GM23338 (cell line): ENCODE results near the gene ADAMTS14. TPM values are rescaled to one million over a fixed set of nuclear protein-coding genes. Genes with fewer than 3 reads are reported as not detected.

Experiments used
- ATAC-seq: fragments of 200-7000 bp; cut with Tn5 transposase; 3 replicates; pipeline ENCODE4 v1.9.1; 2020
- DNase-seq: peaks from one replicate; pipeline ENCODE4 v3.0.0-alpha.2; 2015; ENCODE audit warnings: low spot score
- H2AFZ ChIP-seq: fragments of 200-600 bp; sonication (generic); 2 replicates; pipeline ENCODE4 v1.8.0; 2016; ENCODE audit warnings: antibody characterized with exemption, mild to moderate bottlenecking, moderate library complexity
- H3F3A ChIP-seq: fragments of 200-600 bp; sonication (generic); replicated peaks from 2 replicates; pipeline ENCODE4 v1.8.0; 2017; ENCODE audit warnings: antibody characterized with exemption, mixed run types, low read depth
- H3K27ac ChIP-seq: fragments of 200-600 bp; sonication (generic); 2 replicates; pipeline ENCODE4 v1.6.1; 2016; ENCODE audit warnings: low read depth
- H3K27me3 ChIP-seq: fragments of 200-600 bp; sonication (generic); 2 replicates; pipeline ENCODE4 v1.8.0; 2016; ENCODE audit warnings: mild to moderate bottlenecking, mixed run types, moderate library complexity; ENCODE audit not compliant: insufficient read depth
- H3K36me3 ChIP-seq: fragments of 200-600 bp; sonication (generic); 2 replicates; pipeline ENCODE4 v1.8.0; 2016; ENCODE audit warnings: mild to moderate bottlenecking; ENCODE audit not compliant: insufficient read depth
- H3K4me1 ChIP-seq: fragments of 200-600 bp; sonication (generic); 2 replicates; pipeline ENCODE4 v1.8.0; 2016; ENCODE audit warnings: mild to moderate bottlenecking, moderate library complexity; ENCODE audit not compliant: insufficient read depth
- H3K4me2 ChIP-seq: fragments of 200-600 bp; sonication (generic); 2 replicates; pipeline ENCODE4 v1.7.1; 2017; ENCODE audit warnings: mixed run types
- H3K4me3 ChIP-seq: fragments of 200-600 bp; sonication (generic); 2 replicates; pipeline ENCODE4 v1.6.1; 2016; ENCODE audit warnings: mixed run types
- H3K79me2 ChIP-seq: fragments of 200-600 bp; sonication (generic); replicated peaks from 2 replicates; pipeline ENCODE4 v1.8.0; 2017; ENCODE audit warnings: mild to moderate bottlenecking; ENCODE audit not compliant: insufficient read depth
- H3K9me2 ChIP-seq: fragments of 200-600 bp; sonication (generic); 2 replicates; pipeline ENCODE4 v1.8.0; 2017; ENCODE audit not compliant: insufficient read depth
- H4K20me1 ChIP-seq: fragments of 200-600 bp; sonication (generic); replicated peaks from 2 replicates; pipeline ENCODE4 v1.8.0; 2017; ENCODE audit warnings: mild to moderate bottlenecking; ENCODE audit not compliant: insufficient read depth
- H3K27ac Mint-ChIP-seq: 2 replicates; pipeline ENCODE4 v1.8.0; 2020; ENCODE audit warnings: inconsistent platforms, mild to moderate bottlenecking, moderate library complexity, mixed read lengths
- H3K27me3 Mint-ChIP-seq: 3 replicates; pipeline ENCODE4 v1.8.0; 2022; ENCODE audit warnings: low read depth, mild to moderate bottlenecking, moderate library complexity, mixed read lengths, inconsistent platforms; ENCODE audit not compliant: insufficient read depth, poor library complexity
- H3K36me3 Mint-ChIP-seq: 3 replicates; pipeline ENCODE4 v1.8.0; 2021; ENCODE audit warnings: low read depth, mild to moderate bottlenecking, inconsistent platforms, moderate library complexity, mixed read lengths
- H3K4me1 Mint-ChIP-seq: 3 replicates; pipeline ENCODE4 v1.8.0; 2020; ENCODE audit warnings: mild to moderate bottlenecking, inconsistent platforms, mixed read lengths
- H3K4me3 Mint-ChIP-seq: 3 replicates; pipeline ENCODE4 v1.8.0; 2021; ENCODE audit warnings: moderate library complexity, mild to moderate bottlenecking, inconsistent platforms, mixed read lengths
- H3K9me3 Mint-ChIP-seq: 3 replicates; pipeline ENCODE4 v1.8.0; 2020; ENCODE audit warnings: moderate library complexity, mild to moderate bottlenecking, inconsistent platforms, mixed read lengths
- CREB1 ChIP-seq: fragments of 250-450 bp; sonication (Bioruptor Pico); IDR thresholded peaks from 2 replicates; pipeline ENCODE4 v1.5.0; 2020; ENCODE audit warnings: low read depth, mild to moderate bottlenecking, moderate library complexity
- CTCF ChIP-seq, 2 experiments: fragments of 200-600 bp in 1 of 2; sonication (generic) in 1 of 2; conservative IDR thresholded peaks; 2 replicates each; pipeline versions ENCODE4 v1.5.1 to v1.6.1; 2016 to 2017; ENCODE audit warnings: antibody characterized with exemption in 2 of 2, low read depth in 2 of 2, mild to moderate bottlenecking in 2 of 2, moderate library complexity in 1 of 2
- EZH2 ChIP-seq: fragments of 200-600 bp; sonication (generic); IDR thresholded peaks from one replicate; pipeline ENCODE4 v1.8.0; 2017; ENCODE audit warnings: antibody characterized with exemption, mild to moderate bottlenecking, low read depth; ENCODE audit not compliant: unreplicated experiment
- EZH2phosphoT487 ChIP-seq: fragments of 200-600 bp; sonication (generic); IDR thresholded peaks from one replicate; pipeline ENCODE4 v1.8.1; 2018; ENCODE audit warnings: antibody characterized with exemption; ENCODE audit not compliant: unreplicated experiment
- JUNB ChIP-seq: IDR thresholded peaks from one replicate; pipeline ENCODE4 v1.6.1; 2016; ENCODE audit warnings: antibody characterized with exemption; ENCODE audit not compliant: unreplicated experiment
- NANOG ChIP-seq: IDR thresholded peaks from 2 replicates; pipeline ENCODE4 v1.6.1; 2016; ENCODE audit warnings: antibody characterized with exemption, borderline replicate concordance
- POLR2AphosphoS5 ChIP-seq: IDR thresholded peaks from 2 replicates; pipeline ENCODE4 v1.6.1; 2016; ENCODE audit warnings: antibody characterized with exemption, low read depth
- REST ChIP-seq: IDR thresholded peaks from one replicate; pipeline ENCODE4 v1.6.1; 2018; ENCODE audit warnings: antibody characterized with exemption; ENCODE audit not compliant: unreplicated experiment
- STAT1 ChIP-seq: IDR thresholded peaks from one replicate; pipeline ENCODE4 v1.6.1; 2016; ENCODE audit warnings: antibody characterized with exemption; ENCODE audit not compliant: unreplicated experiment
- ZNF114 ChIP-seq: fragments of 250-450 bp; sonication (Bioruptor Pico); IDR thresholded peaks from 2 replicates; pipeline ENCODE4 v1.5.0; 2020; ENCODE audit warnings: mild to moderate bottlenecking, moderate library complexity
- ZNF331 ChIP-seq: fragments of 250-450 bp; sonication (Bioruptor Pico); IDR thresholded peaks from 2 replicates; pipeline ENCODE4 v1.5.0; 2020; ENCODE audit warnings: low read depth, mild to moderate bottlenecking, moderate library complexity
- ZNF462 ChIP-seq: fragments of 250-450 bp; sonication (Bioruptor Pico); IDR thresholded peaks from 2 replicates; pipeline ENCODE4 v1.5.0; 2020; ENCODE audit warnings: mild to moderate bottlenecking, moderate library complexity
- polyA plus RNA-seq: library from polyadenylated mRNA; unstranded; fragments of >200 nt; fragmentation: Nextera tagmentation; extraction: Ambion mirVana; gene quantifications from 2 replicates; pipeline ENCODE4 v1.2.1, GENCODE V29; 2016
- total RNA-seq: library from RNA; depleted of rRNA; stranded (reverse); fragments of >200 nt; shearing (Covaris generic); gene quantifications from 2 replicates; pipeline ENCODE4 v1.2.3, GENCODE V29; 2014
- TF ChIP-seq, protein P1 (sequence below): IDR thresholded peaks from 2 replicates; pipeline ENCODE4 v1.6.1; 2016; ENCODE audit warnings: antibody characterized with exemption

ADAMTS14 gene
- total and polyA plus RNA-seq, 2 experiments from 2014 or later: 1.9 to 2.1 TPM

DNA sequence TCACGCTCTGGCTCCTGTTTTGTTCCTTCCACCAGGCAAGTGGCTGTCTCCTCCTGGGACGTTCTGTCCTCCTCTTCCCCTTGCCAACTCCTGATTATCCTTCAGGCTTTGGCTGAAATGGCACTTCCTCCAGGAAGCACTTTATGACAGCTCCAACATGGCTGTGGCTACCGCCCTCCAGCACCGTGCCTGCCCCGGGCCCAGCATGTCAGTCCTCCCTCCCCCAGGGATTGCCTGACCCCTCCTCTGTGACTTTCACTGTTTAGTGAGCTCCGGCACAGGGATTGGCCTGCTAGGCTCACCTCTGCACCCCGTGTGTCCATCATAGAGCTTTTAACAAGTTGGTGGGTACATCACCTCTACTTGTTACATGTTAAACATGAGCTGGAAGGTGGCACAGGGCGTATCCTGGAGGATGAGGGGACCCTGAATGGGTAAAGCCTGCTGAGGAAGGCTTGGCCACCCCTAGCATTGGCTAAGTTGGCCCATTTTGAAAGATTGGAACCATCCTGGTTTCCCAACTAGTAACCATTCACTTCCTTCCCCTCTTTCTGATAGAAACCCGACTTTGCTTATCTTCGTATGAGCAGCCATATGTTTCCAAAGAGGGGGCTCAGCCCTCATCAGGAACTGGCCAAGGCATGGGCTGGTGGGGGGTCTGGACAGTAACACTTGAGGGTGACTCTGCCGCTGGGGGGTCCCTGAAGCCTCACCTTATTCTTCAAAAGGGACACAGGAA is 10.5 kb upstream of the ADAMTS14 start:
- Histone ChIP-seq H3K4me2 (no peak overlapping the region), H4K20me1 (no peaks in the 10 kb centered on the region), H3K9me2 (0 out of 2 replicates have a peak, but pooled peaks cover 4% of the 10 kb centered on the region), H3K79me2 (no peaks in the 10 kb centered on the region), H3K4me3 (no peak overlapping the region), H2AFZ (peak overlapping the region; percentile 97), H3K27ac (no peak overlapping the region), H3K4me1 (no peaks in the 10 kb centered on the region), H3K36me3 (no peaks in the 10 kb centered on the region), H3K27me3 (no peaks in the 10 kb centered on the region), H3F3A (no peaks in the 10 kb centered on the region)
- peaks cover 15% of the 10 kb centered on the region for H3K9me3 Mint-ChIP-seq
- H3K4me3 Mint-ChIP-seq: no peak overlapping the region
- H3K27ac Mint-ChIP-seq: no peak overlapping the region
- DNase-seq (no peak), ATAC-seq (peak; percentile 38; the same call in 2 of the 3 replicates)
- no peak for TF ChIP-seq JUNB
- TF ChIP-seq ZNF114 (CRISPR knock-in tag): no peak
- TF ChIP-seq STAT1: no peak
- TF ChIP-seq, protein P1, sequence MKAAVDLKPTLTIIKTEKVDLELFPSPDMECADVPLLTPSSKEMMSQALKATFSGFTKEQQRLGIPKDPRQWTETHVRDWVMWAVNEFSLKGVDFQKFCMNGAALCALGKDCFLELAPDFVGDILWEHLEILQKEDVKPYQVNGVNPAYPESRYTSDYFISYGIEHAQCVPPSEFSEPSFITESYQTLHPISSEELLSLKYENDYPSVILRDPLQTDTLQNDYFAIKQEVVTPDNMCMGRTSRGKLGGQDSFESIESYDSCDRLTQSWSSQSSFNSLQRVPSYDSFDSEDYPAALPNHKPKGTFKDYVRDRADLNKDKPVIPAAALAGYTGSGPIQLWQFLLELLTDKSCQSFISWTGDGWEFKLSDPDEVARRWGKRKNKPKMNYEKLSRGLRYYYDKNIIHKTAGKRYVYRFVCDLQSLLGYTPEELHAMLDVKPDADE: no peak
- no peak for TF ChIP-seq POLR2AphosphoS5
- TF ChIP-seq EZH2: no peak
- TF ChIP-seq CTCF (conservative IDR thresholded peaks at IDR 0.05; ENCODE audit: low read depth in 2 of 2): no peak
- TF ChIP-seq NANOG: no peak
- no peak for TF ChIP-seq ZNF462 (CRISPR knock-in tag)
- no peak for TF ChIP-seq EZH2phosphoT487
- TF ChIP-seq CREB1: no peak
- TF ChIP-seq REST: no peak
- TF ChIP-seq ZNF331: no peak
- H3K36me3 Mint-ChIP-seq: no peaks in the 10 kb centered on the region
- peaks cover 2% of the 10 kb centered on the region; the same call in 1 of the 3 replicates for H3K4me1 Mint-ChIP-seq
- peaks cover 11% of the 10 kb centered on the region for H3K27me3 Mint-ChIP-seq
